Ishikawa (cell line): ENCODE data around the gene SGK2.

Experiments used
- CEBPB ChIP-seq: IDR thresholded peaks from 2 replicates; pipeline ENCODE4 v1.6.1; 2012
- EP300 ChIP-seq: IDR thresholded peaks from 2 replicates; pipeline ENCODE4 v1.6.1; 2012; ENCODE audit warnings: borderline replicate concordance
- MAX ChIP-seq: IDR thresholded peaks from 2 replicates; pipeline ENCODE4 v1.6.1; 2012
- NFIC ChIP-seq: IDR thresholded peaks from 2 replicates; pipeline ENCODE4 v1.6.1; 2012
- REST ChIP-seq: IDR thresholded peaks from 2 replicates; pipeline ENCODE4 v1.6.1; 2012; ENCODE audit warnings: low read depth, mild to moderate bottlenecking
- TAF1 ChIP-seq: IDR thresholded peaks from 2 replicates; pipeline ENCODE4 v1.6.1; 2012; ENCODE audit warnings: low read depth, mild to moderate bottlenecking
- TEAD4 ChIP-seq: IDR thresholded peaks from 2 replicates; pipeline ENCODE4 v1.6.1; 2012
- YY1 ChIP-seq: IDR thresholded peaks from 2 replicates; pipeline ENCODE4 v1.6.1; 2012; ENCODE audit warnings: low read depth
- ZBTB7A ChIP-seq: IDR thresholded peaks from 2 replicates; pipeline ENCODE4 v1.6.1; 2012; ENCODE audit warnings: low read depth

- no peak for TF ChIP-seq NFIC
- TF ChIP-seq ZBTB7A: no peak
- TF ChIP-seq TAF1: no peak
- no peak for TF ChIP-seq EP300
- no peak for TF ChIP-seq YY1
- no peak for TF ChIP-seq MAX
- no peak for TF ChIP-seq CEBPB
- TF ChIP-seq REST: no peak
- TF ChIP-seq TEAD4: no peak
Measured at GRCh38 chr20:43528258-43528875, 30.5 kb upstream of the SGK2 start.
